GM23338 (cell line): Measurements from ENCODE around the gene RAB37. TPM values are rescaled to one million over a fixed set of nuclear protein-coding genes. Genes with fewer than 3 reads are reported as not detected.
A peak's percentile ranks its signal among the peaks of the same experiment; 100 is the strongest.

Source experiments
- CREB1 ChIP-seq: fragments of 250-450 bp; sonication (Bioruptor Pico); IDR thresholded peaks from 2 replicates; pipeline ENCODE4 v1.5.0; 2020; ENCODE audit warnings: low read depth, mild to moderate bottlenecking, moderate library complexity
- EZH2 ChIP-seq: fragments of 200-600 bp; sonication (generic); IDR thresholded peaks from one replicate; pipeline ENCODE4 v1.8.0; 2017; ENCODE audit warnings: antibody characterized with exemption, mild to moderate bottlenecking, low read depth; ENCODE audit not compliant: unreplicated experiment
- EZH2phosphoT487 ChIP-seq: fragments of 200-600 bp; sonication (generic); IDR thresholded peaks from one replicate; pipeline ENCODE4 v1.8.1; 2018; ENCODE audit warnings: antibody characterized with exemption; ENCODE audit not compliant: unreplicated experiment
- POLR2AphosphoS5 ChIP-seq: IDR thresholded peaks from 2 replicates; pipeline ENCODE4 v1.6.1; 2016; ENCODE audit warnings: antibody characterized with exemption, low read depth
- microRNA-seq: library from miRNA; unstranded; fragments of <30 nt; microRNA quantifications from one replicate; pipeline ENCODE4, GENCODE V29; 2017
- polyA plus RNA-seq: library from polyadenylated mRNA; unstranded; fragments of >200 nt; fragmentation: Nextera tagmentation; extraction: Ambion mirVana; gene quantifications from 2 replicates; pipeline ENCODE4 v1.2.1, GENCODE V29; 2016
- total RNA-seq: library from RNA; depleted of rRNA; stranded (reverse); fragments of >200 nt; shearing (Covaris generic); gene quantifications from 2 replicates; pipeline ENCODE4 v1.2.3, GENCODE V29; 2014; rRNA removed
- TF ChIP-seq, protein P1 (sequence below): IDR thresholded peaks from 2 replicates; pipeline ENCODE4 v1.6.1; 2016; ENCODE audit warnings: antibody characterized with exemption

RAB37 gene
- total and polyA plus RNA-seq, 2 experiments from 2014 or later: 3.3 to 5.2 TPM

DNA sequence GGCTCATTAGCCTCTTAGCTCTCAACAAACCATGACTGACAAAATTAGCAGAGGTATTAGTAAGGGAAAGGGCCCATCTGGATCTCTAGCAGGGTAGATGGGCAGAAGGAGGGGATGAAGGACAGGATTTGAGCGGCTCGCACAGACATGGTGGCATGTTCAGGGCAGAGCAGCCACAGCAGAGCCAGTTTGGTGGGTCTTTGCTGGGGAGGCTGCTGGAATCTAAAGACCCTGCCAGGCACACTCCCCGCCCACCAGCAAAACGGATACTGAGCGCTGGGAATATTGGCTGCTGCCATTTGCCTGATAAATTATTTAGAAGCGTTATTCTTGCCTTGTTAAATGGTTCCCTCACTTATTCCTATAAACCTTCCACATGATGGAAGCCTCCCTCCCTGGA is 59.8 kb downstream of the RAB37 start (continued):
- TF ChIP-seq, protein P1, sequence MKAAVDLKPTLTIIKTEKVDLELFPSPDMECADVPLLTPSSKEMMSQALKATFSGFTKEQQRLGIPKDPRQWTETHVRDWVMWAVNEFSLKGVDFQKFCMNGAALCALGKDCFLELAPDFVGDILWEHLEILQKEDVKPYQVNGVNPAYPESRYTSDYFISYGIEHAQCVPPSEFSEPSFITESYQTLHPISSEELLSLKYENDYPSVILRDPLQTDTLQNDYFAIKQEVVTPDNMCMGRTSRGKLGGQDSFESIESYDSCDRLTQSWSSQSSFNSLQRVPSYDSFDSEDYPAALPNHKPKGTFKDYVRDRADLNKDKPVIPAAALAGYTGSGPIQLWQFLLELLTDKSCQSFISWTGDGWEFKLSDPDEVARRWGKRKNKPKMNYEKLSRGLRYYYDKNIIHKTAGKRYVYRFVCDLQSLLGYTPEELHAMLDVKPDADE: no peak
- TF ChIP-seq POLR2AphosphoS5 (no peak), CREB1 (CRISPR knock-in tag) (no peak), EZH2phosphoT487 (no peak), EZH2 (no peak)

Small RNA genes lying within 50 kb of the gene (microRNA-seq; reads per million reads assigned to microRNA genes)
- 17.3 reads per million, percentile 41 among the genes with 10 or more reads in this experiment for gene MIR3615

Other genes starting within 250 kb of the RAB37 start
- gene CD300LB, start 205.8 kb upstream of the RAB37 start, total RNA-seq: not detected in 2 replicates
- not detected in 2 replicates for gene CD300LB, start 205.8 kb upstream of the RAB37 start, polyA plus RNA-seq
- not detected in 2 replicates for gene CD300C, start 191.1 kb upstream of the RAB37 start, total RNA-seq
- gene CD300C, start 191.1 kb upstream of the RAB37 start, polyA plus RNA-seq: not detected in 2 replicates
- not detected in 2 replicates for gene CD300H, start 169.7 kb upstream of the RAB37 start, total RNA-seq
- not detected in 2 replicates for gene CD300H, start 169.7 kb upstream of the RAB37 start, polyA plus RNA-seq
- not detected in 2 replicates for gene CD300LD, start 145.0 kb upstream of the RAB37 start, total RNA-seq
- not detected in 2 replicates for gene CD300LD, start 145.0 kb upstream of the RAB37 start, polyA plus RNA-seq
- gene CD300E, start 113.5 kb upstream of the RAB37 start, total RNA-seq: not detected in 2 replicates
- not detected in 2 replicates for gene CD300E, start 113.5 kb upstream of the RAB37 start, polyA plus RNA-seq
- gene CD300LF, start 24.3 kb upstream of the RAB37 start, total RNA-seq: not detected in 2 replicates
- not detected in 2 replicates for gene CD300LF, start 24.3 kb upstream of the RAB37 start, polyA plus RNA-seq
- 85.8 and 100 TPM in 2 replicates for gene NHERF1, start 11.4 kb downstream of the RAB37 start, total RNA-seq
- gene NHERF1, start 11.4 kb downstream of the RAB37 start, polyA plus RNA-seq: 48.8 and 49.3 TPM in 2 replicates
- 37.5 and 62.1 TPM in 2 replicates for gene NAT9, start 39.1 kb downstream of the RAB37 start, total RNA-seq
- 30.7 and 37.3 TPM in 2 replicates for gene NAT9, start 39.1 kb downstream of the RAB37 start, polyA plus RNA-seq
- 0.10 TPM in 1 of 2 replicates, not detected in the other for gene GRIN2C, start 122.6 kb downstream of the RAB37 start, total RNA-seq
- 0.07 and 0.19 TPM in 2 replicates for gene GRIN2C, start 122.6 kb downstream of the RAB37 start, polyA plus RNA-seq
- 33.1 and 34.5 TPM in 2 replicates for gene FDXR, start 135.7 kb downstream of the RAB37 start, total RNA-seq
- 19.9 and 21.7 TPM in 2 replicates for gene FDXR, start 135.7 kb downstream of the RAB37 start, polyA plus RNA-seq
- 0.73 and 1.6 TPM in 2 replicates for gene FADS6, start 156.4 kb downstream of the RAB37 start, total RNA-seq
- 0.35 and 0.42 TPM in 2 replicates for gene FADS6, start 156.4 kb downstream of the RAB37 start, polyA plus RNA-seq
- 1.7 and 3.5 TPM in 2 replicates for gene USH1G, start 186.0 kb downstream of the RAB37 start, total RNA-seq
- gene USH1G, start 186.0 kb downstream of the RAB37 start, polyA plus RNA-seq: 0.28 and 0.34 TPM in 2 replicates
- gene OTOP2, start 187.0 kb downstream of the RAB37 start, total RNA-seq: not detected in 2 replicates
- gene OTOP2, start 187.0 kb downstream of the RAB37 start, polyA plus RNA-seq: not detected in 2 replicates
- gene OTOP3, start 198.6 kb downstream of the RAB37 start, total RNA-seq: not detected in 2 replicates
- gene OTOP3, start 198.6 kb downstream of the RAB37 start, polyA plus RNA-seq: not detected in 2 replicates
- 6.3 and 8.7 TPM in 2 replicates for gene HID1, start 235.5 kb downstream of the RAB37 start, total RNA-seq
- gene HID1, start 235.5 kb downstream of the RAB37 start, polyA plus RNA-seq: 9.0 and 10.9 TPM in 2 replicates